Effector memory CD4-positive, alpha-beta T cell (primary cell): Measurements from ENCODE around the gene PCDHGA1.
"Not testable (repeated sequence)": the region's sequence is repeated elsewhere in the genome, so short reads cannot be mapped to it uniquely, and the experiment has no call there.

Source experiments
- DNase-seq, 3 donors: peaks; one replicate each; pipeline ENCODE4 v3.0.0-alpha.2; 2020
- H3K27ac ChIP-seq: 2 replicates; pipeline ENCODE4 v1.7.0; 2013; ENCODE audit warnings: mild to moderate bottlenecking, low read length, moderate library complexity; ENCODE audit not compliant: insufficient read depth, poor library complexity, severe bottlenecking
- H3K27me3 ChIP-seq: replicated peaks from 2 replicates; pipeline ENCODE4 v1.7.0; 2013; ENCODE audit warnings: mild to moderate bottlenecking, low read length; ENCODE audit not compliant: insufficient read depth, control insufficient read depth, poor library complexity, severe bottlenecking
- H3K36me3 ChIP-seq: 2 replicates; pipeline ENCODE4 v1.7.0; 2013; ENCODE audit warnings: mild to moderate bottlenecking, low read length, moderate library complexity; ENCODE audit not compliant: control insufficient read depth, insufficient read depth
- H3K4me1 ChIP-seq: 2 replicates; pipeline ENCODE4 v1.7.0; 2013; ENCODE audit warnings: low read length, mild to moderate bottlenecking; ENCODE audit not compliant: control insufficient read depth, insufficient read depth, poor library complexity, severe bottlenecking
- H3K4me3 ChIP-seq: 2 replicates; pipeline ENCODE4 v1.7.0; 2013; ENCODE audit warnings: low read length, low read depth, mild to moderate bottlenecking; ENCODE audit not compliant: insufficient read depth, poor library complexity, severe bottlenecking
- H3K9me3 ChIP-seq: 2 replicates; pipeline ENCODE4 v1.7.0; 2013; ENCODE audit warnings: mild to moderate bottlenecking, low read length, moderate library complexity; ENCODE audit not compliant: control insufficient read depth

Gene PCDHGA1

DNA sequence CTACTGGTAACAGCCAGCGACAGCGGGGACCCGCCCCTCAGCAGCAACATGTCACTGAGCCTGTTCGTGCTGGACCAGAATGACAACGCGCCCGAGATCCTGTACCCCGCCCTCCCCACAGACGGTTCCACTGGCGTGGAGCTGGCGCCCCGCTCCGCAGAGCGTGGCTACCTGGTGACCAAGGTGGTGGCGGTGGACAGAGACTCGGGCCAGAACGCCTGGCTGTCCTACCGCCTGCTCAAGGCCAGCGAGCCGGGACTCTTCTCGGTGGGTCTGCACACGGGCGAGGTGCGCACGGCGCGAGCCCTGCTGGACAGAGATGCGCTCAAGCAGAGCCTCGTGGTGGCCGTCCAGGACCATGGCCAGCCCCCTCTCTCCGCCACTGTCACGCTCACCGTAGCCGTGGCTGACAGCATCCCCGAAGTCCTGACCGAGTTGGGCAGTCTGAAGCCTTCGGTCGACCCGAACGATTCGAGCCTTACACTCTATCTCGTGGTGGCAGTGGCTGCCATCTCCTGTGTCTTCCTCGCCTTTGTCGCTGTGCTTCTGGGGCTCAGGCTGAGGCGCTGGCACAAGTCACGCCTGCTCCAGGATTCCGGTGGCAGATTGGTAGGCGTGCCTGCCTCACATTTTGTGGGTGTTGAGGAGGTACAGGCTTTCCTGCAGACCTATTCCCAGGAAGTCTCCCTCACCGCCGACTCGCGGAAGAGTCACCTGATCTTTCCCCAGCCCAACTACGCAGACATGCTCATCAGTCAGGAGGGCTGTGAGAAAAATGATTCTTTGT is 64.3 kb downstream of the PCDHGA1 start:
- not testable (repeated sequence) for H3K36me3 ChIP-seq, H3K4me3 ChIP-seq, H3K4me1 ChIP-seq, H3K9me3 ChIP-seq, H3K27ac ChIP-seq, DNase-seq
- H3K27me3 ChIP-seq, result peaks cover 13% of the 10 kb centered on the region

DNA sequence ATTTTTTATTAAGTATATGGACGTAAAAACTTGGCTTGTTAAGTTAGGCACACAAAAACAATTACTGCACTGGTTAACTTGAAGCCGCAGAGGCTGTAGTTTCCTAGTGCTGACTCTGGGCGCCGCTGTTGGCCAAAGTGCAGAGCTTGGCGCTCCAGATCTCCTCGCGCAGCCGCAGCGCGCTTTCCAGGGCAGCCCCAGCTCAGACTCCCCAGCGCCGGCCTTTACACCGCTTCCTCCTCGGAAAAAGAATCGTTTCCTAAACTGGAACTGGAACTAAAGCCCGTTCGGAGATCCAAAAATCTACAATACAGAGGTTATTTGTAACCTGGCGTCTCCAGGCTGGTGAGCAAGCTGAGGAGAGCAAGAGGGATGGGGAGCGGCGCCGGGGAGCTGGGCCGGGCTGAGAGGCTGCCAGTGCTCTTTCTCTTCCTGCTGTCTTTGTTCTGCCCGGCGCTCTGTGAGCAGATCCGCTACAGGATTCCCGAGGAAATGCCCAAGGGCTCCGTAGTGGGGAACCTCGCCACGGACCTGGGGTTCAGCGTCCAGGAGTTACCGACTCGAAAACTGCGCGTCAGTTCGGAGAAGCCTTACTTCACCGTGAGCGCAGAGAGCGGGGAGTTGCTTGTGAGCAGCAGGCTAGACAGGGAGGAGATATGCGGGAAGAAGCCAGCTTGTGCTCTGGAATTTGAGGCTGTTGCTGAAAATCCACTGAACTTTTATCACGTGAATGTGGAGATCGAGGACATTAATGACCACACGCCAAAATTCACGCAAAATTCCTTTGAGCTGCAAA is 67.6 kb downstream of the PCDHGA1 start, which contains the start of gene PCDHGB5:
Gene PCDHGB5, plus strand, starts transcription at position 192 of the 796 bp plus-strand sequence. Its CDS starts 181 bp downstream, at position 373.
- H3K27me3 ChIP-seq, result peaks cover 16% of the 10 kb centered on the region
- not testable (repeated sequence) for H3K36me3 ChIP-seq, H3K9me3 ChIP-seq, H3K4me1 ChIP-seq, H3K27ac ChIP-seq, DNase-seq, H3K4me3 ChIP-seq

DNA sequence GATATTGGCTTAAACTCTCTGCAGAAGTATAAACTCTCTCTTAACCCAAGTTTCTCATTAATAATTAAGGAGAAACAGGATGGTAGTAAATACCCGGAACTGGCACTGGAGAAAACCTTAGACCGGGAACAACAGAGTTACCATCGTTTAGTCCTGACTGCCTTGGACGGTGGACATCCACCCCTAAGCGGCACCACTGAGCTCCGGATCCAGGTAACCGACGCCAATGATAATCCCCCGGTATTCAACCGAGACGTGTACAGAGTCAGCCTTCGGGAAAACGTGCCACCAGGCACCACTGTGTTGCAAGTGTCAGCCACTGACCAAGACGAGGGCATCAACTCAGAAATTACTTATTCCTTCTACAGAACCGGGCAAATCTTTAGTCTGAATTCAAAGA is 68.3 kb downstream of the PCDHGA1 start:
- no peaks in the 10 kb centered on the region for H3K4me1 ChIP-seq
- peaks cover 16% of the 10 kb centered on the region for H3K27me3 ChIP-seq
- H3K36me3 ChIP-seq, result no peaks in the 10 kb centered on the region
- no peak for DNase-seq
- peaks cover 4% of the 10 kb centered on the region for H3K9me3 ChIP-seq
- no peak overlapping the region for H3K27ac ChIP-seq
- H3K4me3 ChIP-seq, result no peak overlapping the region

DNA sequence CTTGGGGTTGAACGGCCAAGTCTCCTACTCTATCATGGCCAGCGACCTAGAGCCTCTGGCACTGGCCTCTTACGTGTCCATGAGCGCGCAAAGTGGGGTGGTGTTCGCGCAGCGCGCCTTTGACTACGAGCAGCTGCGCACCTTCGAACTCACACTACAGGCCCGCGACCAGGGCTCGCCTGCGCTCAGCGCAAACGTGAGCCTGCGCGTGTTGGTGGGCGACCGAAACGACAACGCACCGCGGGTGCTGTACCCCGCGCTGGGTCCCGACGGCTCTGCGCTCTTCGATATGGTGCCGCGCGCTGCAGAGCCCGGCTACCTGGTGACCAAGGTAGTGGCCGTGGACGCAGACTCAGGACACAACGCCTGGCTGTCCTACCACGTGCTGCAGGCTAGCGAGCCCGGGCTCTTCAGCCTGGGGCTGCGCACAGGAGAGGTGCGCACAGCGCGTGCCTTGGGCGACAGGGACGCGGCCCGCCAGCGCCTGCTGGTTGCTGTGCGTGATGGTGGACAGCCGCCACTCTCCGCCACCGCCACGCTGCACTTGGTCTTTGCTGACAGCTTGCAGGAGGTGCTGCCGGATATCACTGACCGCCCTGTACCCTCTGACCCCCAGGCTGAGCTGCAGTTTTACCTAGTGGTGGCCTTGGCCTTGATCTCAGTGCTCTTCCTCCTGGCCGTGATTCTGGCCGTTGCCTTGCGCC is 69.4 kb downstream of the PCDHGA1 start:
- Histone ChIP-seq H3K9me3 (peaks cover 4% of the 10 kb centered on the region), H3K27me3 (peaks cover 21% of the 10 kb centered on the region), H3K4me1 (no peaks in the 10 kb centered on the region), H3K27ac (no peak overlapping the region), H3K4me3 (no peak overlapping the region), H3K36me3 (no peaks in the 10 kb centered on the region)
- DNase-seq, result no peak

DNA sequence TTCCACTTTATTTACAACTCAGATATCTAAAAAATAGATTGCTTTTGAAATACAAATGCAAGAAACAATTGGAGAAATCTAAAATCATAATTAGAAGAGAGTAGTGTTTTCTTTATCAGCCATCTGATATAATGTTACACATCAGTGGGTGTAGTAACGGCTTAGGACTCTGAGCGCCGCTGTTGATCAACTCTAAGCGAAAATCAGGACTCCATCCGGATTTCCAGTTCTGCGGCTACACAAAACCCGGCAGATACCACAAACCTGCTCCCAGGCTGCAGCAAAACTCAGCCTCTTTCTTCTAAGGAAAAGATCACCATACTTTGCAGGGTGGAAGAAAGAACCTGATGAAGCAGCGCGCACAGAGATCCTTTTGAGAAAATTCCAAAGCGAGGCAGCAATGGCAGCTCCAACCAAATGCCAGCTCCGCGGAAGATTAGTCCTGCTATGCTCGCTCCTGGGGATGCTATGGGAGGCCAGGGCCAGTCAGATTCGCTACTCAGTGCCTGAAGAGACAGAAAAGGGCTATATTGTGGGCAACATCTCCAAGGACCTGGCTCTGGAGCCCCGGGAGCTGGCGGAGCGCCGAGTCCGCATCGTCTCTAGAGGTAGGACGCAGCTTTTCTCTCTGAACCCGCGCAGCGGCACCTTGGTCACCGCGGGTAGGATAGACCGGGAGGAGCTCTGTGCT is 72.4 kb downstream of the PCDHGA1 start, which contains the start of gene PCDHGA9:
Gene PCDHGA9, plus strand, starts transcription at position 226 of the 691 bp plus-strand sequence. Its CDS starts 175 bp downstream, at position 401.
- DNase-seq, result no peak
- no peak within 1 kb of the TSS for H3K4me3 ChIP-seq
- no peaks in the 10 kb centered on the region for H3K4me1 ChIP-seq
- H3K36me3 ChIP-seq, result no peaks in the 10 kb centered on the region
- H3K27ac ChIP-seq, result no peak within 1 kb of the TSS
- peaks cover 31% of the 10 kb centered on the region for H3K27me3 ChIP-seq
- peaks cover 4% of the 10 kb centered on the region for H3K9me3 ChIP-seq

- H3K4me3 ChIP-seq, result no peak overlapping the region
- peaks cover 4% of the 10 kb centered on the region for H3K9me3 ChIP-seq
- H3K36me3 ChIP-seq, result no peaks in the 10 kb centered on the region
- H3K4me1 ChIP-seq, result no peaks in the 10 kb centered on the region
- H3K27me3 ChIP-seq, result peaks cover 33% of the 10 kb centered on the region
- no peak overlapping the region for H3K27ac ChIP-seq
- DNase-seq, result no peak
These were observed 73.1 kb downstream of the PCDHGA1 start for GRCh38 chr5:141403387-141403786.

GRCh38 chr5:141407790-141408505 is 77.6 kb downstream of the PCDHGA1 start, which contains the start of gene PCDHGB6:
Gene PCDHGB6 (plus strand): TSS chr5:141408021. CDS start chr5:141408203, 182 bp downstream.
- H3K27me3 ChIP-seq, result peaks cover 39% of the 10 kb centered on the region
- DNase-seq, H3K4me3 ChIP-seq, H3K4me1 ChIP-seq, H3K9me3 ChIP-seq, H3K36me3 ChIP-seq, H3K27ac ChIP-seq: not testable (repeated sequence)

- H3K36me3 ChIP-seq, result no peaks in the 10 kb centered on the region
- DNase-seq, result no peak
- no peak overlapping the region for H3K4me3 ChIP-seq
- H3K27ac ChIP-seq, result no peak overlapping the region
- H3K27me3 ChIP-seq, result peaks cover 45% of the 10 kb centered on the region
- H3K4me1 ChIP-seq, result peaks cover 4% of the 10 kb centered on the region
- peaks cover 3% of the 10 kb centered on the region for H3K9me3 ChIP-seq
These were observed 79.4 kb downstream of the PCDHGA1 start for GRCh38 chr5:141409598-141410306.
